Endothelial cell of hepatic sinusoid (primary cell): ENCODE results near the gene SLC35F3.

Experiments used
- in situ Hi-C: cut with HindIII; loops from 2 replicates; pipeline ENCODE4 v1.10.0; 2017; ENCODE audit warnings: low sequenced_read_pairs

Gene SLC35F3

GRCh38 chr1:234019387-234019786 lies 114.9 kb downstream of the SLC35F3 start:
- in situ Hi-C loops: no loop called here

GRCh38 chr1:234022302-234022701 lies 117.8 kb downstream of the SLC35F3 start:
- in situ Hi-C loops: no loop called here

DNA sequence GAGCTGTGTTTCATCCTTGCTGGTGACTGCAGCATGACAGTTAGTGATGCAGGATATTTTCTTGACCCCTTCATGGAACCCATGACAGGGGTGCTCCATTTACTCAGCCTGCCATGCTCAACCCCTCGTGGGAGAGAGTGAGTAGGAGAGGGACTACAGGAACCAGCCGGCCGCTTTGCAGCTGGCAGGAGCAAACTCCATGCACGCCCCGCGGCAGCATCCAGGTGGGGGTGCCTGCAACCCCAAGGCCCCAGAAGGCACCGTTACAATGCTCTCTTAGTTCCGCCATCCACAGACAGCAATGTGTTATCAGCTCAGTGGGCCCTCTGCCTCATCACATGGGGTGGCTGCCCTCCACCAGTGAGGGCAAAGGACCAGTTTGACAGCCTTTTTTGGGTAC lies 135.1 kb downstream of the SLC35F3 start:
- in situ Hi-C loops: no loop called here

- in situ Hi-C loops: no loop called here
Observed at GRCh38 chr1:234040446-234041317, 136.2 kb downstream of the SLC35F3 start.

DNA sequence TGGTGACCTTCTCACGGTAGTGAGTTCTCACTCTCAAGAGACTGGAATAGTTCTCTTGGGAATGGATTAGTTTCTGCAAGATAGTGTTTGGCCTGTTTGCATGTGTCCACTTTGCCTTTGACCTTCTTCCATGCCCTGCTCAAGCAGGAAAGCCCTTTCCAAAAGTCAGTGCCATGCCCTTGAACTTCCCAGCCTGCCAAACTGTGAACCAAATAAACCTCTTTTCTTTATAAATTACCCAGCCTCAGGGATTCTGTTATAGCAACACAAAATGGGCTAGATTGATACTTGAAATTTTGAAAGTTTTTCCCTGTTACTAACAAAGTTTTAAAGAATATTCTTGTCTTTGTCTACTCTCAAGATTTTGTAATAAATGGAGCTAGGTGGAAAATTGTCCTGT lies 139.6 kb downstream of the SLC35F3 start:
- in situ Hi-C loops: no loop called here

DNA sequence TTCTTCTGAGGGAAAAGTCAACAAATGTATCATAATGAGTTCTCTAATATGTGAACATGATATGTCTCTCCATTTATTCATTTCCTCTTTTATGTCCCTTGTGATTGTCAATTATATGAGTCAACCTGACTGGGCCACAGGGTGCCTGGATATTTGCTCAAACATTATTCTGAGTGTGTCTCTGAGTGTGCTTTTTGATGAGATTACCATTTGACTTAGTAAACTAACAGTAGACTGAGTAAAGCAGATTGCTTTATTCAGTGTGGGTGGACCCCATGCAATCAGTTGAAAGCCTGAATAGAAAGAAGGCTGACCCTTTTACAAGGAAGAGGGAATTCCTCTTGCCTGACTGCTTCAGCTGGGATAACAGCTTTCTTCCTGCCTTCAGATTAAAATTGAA lies 142.6 kb downstream of the SLC35F3 start:
- in situ Hi-C loops: no loop called here

GRCh38 chr1:234062166-234062565 lies 157.7 kb downstream of the SLC35F3 start:
- in situ Hi-C loops: no loop called here

DNA sequence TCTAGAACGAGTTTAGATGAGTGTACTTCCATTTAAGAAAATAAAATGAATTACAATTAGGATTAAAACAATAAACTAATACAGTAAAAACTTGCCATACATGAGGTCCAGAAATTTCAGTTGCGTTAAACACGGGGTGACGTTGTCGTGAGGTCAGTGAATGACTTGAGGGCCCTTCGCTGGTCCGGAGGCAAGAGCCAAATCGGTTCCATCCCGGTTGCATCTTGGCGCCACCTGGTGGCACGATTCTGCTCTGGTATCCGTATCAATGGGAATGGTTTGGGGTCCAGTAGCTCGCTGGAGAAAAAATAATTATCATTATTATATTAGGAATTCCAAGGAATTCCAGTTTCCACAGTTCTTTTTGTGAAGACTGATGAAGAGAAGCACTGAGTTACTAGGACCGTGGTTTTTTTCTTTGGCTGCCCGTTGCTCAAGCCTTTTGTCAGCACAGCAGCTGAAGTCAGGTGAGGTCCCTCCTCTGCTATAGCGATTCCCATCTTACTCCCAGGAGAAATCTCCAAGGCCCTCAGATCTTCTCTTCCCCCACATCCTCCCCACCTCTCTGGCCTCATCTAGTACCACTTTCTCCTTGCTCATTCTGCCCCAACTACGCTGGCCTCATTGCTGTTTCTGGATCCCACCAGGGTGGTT lies 161.4 kb downstream of the SLC35F3 start:
- in situ Hi-C loops: no loop called here

DNA sequence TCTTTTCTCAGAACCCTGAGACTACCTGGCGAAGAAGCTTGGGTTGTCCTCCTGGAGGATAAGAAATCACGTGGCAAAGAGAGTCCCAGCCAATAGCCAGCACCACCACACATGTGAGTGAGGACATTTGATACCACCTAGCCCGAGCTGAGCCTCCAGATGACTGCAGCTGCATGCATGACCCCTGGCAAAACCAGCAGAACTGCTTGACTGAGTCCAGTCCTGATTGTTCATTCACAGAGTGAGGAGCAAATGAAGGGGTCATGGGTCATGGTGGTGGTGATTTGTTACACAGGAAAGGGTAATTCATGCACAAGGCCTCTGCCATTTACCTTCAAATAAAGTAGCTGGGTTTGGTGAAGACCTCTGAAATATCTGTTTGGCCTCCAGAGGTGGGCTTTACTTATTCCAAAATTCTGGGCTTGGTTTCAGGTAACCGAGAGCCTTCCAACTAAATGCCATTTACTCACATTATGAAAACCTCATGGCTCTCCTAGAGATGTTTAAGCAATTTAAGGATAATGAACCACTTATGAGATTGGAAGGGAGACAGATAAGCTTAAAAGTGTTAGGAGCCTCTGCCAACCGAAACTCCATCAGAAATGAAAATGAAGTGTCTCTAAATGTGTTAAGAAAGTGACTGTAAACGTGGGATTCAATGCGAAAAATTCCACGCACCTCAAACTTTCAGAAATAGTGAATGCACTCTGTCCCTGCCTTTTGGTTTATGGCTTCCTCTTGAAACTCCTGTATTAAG lies 163.3 kb downstream of the SLC35F3 start:
- in situ Hi-C loops: no loop called here

DNA sequence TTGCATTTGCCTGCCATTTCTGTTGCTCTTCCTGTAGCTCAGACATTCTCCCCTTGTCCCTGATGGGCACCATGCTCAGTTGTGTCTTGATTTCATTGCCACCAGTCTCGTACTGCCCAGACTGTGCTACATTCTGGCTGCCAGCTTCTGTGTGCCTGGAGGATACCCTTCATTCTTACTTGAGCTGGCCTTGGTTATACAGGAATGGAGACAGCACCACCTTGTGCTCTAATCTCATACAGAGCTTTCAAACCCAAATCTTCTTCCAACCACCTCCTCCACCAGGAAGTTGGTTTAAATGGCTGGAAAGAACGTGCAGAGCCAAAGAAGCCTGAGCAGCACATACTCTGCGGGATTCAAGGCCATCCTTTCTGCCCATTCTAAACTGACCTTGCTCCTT lies 165.3 kb downstream of the SLC35F3 start:
- in situ Hi-C loops: no loop called here

DNA sequence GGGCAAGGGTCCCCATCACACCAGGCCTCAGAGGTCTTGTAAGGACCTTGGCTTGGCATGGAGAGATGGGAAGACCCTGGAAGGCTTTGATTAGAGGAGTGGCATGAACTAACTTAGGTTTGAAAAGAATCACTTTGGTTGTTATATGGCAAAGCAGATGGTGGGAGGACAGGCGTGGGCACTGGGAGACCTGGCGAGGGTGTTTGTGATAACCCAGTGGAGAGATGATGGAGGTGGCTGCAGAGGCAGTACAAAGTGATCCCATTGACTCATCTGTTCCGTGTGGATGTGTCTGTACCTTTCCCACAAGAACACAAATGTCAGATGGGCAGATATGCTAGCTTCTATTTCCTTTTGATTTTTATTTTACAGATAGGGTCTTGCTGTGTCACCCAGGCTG lies 168.3 kb downstream of the SLC35F3 start:
- in situ Hi-C loops: no loop called here

GRCh38 chr1:234078143-234078542 lies 173.7 kb downstream of the SLC35F3 start:
- in situ Hi-C loops: no loop called here

DNA sequence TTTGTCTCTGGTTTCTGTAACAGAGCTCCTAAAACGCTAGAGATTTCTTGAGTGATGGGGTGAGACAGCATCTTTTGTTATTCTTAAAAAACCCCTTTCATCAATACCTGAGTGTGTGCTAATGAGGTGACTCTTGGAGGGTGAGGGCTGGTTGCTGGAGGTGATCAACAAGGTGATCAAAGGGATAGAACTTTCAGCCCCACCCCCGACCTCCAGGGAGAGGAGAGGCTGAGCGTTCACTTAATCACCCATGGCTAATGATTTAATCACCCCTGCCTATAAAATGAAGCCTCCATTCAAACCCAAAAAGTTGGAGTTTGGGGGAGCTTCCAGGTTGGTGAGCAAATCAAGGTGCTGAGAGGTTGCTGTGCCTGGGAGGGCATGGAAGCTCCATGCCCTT lies 175.4 kb downstream of the SLC35F3 start:
- in situ Hi-C loops: no loop called here

GRCh38 chr1:234083460-234083859 lies 179.0 kb downstream of the SLC35F3 start:
- in situ Hi-C loops: no loop called here

- in situ Hi-C loops: no loop called here
Observed at GRCh38 chr1:234089396-234089795, 184.9 kb downstream of the SLC35F3 start.

GRCh38 chr1:234090212-234091064 lies 186.0 kb downstream of the SLC35F3 start:
- in situ Hi-C loops: no loop called here

- in situ Hi-C loops: no loop called here
Observed at GRCh38 chr1:234091065-234091401, 186.6 kb downstream of the SLC35F3 start.

- in situ Hi-C loops: no loop called here
Observed at GRCh38 chr1:234091876-234092275, 187.4 kb downstream of the SLC35F3 start.

DNA sequence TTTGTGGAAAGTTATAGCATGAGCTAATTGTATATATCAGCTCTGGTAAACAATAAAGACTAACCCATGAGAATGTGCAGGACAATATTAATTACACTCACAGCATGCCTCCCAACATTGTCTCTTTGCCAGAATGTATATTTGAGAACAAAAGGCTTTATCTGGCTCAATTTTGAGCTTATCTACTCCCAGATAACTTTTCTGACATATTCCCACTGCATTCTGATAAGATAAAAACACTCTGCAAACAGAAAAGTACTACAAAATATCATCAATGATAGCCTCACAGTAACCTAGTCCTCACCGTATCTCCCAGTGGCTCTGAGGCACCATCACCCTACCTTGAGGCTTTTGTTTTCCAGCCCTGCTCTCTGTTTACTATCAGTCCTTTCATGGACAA lies 188.6 kb downstream of the SLC35F3 start:
- in situ Hi-C loops: no loop called here

GRCh38 chr1:234093741-234094140 lies 189.3 kb downstream of the SLC35F3 start:
- in situ Hi-C loops: no loop called here

GRCh38 chr1:234094172-234094571 lies 189.7 kb downstream of the SLC35F3 start:
- in situ Hi-C loops: no loop called here
